Measurements from ENCODE around the gene MAST1.
"Not testable (repeated sequence)": the region's sequence is repeated elsewhere in the genome, so short reads cannot be mapped to it uniquely, and the experiment has no call there.

Gene MAST1

DNA sequence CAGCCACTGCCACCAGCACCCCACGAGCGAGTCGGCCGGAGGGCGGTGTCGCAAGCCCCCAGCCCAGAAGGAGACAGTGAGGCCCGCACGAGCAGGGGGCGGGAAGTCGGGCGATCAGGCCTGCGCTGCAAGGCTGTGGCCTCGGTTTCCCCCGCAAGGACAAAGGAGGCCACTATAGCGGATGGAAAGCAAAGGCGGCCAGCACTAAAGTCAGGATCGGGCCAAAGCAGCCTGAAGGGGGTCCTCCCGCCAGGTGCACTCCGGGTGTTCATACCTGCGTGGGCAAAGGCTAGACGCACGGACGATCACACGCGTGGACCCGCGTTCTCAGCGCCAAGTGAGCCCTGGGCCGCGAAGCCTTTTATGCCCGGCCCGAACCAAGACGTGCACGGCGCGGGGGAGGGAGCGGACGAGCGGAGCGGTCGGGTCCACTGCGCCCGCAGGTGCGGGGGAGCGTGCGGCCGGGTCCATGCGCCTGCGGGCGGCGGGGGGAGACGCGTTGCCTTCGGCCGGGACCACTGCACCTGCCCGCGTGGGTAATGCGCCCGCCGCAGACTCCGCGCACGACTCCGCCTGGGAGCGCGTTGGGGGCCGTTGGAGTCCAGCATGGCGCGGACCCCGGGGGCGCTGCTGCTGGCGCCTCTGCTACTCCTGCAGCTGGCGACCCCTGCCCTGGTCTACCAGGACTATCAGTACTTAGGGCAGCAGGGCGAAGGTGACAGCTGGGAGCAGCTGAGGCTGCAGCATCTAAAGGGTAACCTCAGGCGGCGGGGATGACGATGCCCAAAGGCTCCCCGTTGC is 36.6 kb upstream of the MAST1 start, which contains the start of the genes PRDX2 and THSD8:
PRDX2 (minus strand) TSS at position 335 of the 801 bp plus-strand sequence. CDS start 539 bp downstream, outside the sequence.
THSD8 (plus strand) TSS at position 604 of the 801 bp plus-strand sequence; CDS start at position 607, 3 bp downstream.
- Histone ChIP-seq H3K27me3 (ENCODE audit: control insufficient read depth, insufficient read depth, low read length) (no peaks in the 10 kb centered on the region), H3K9me3 (ENCODE audit: control insufficient read depth, insufficient read depth, low read length) (no peaks in the 10 kb centered on the region), H3K4me3 (ENCODE audit: low read length) (peak within 1 kb of the TSS; percentile 83), H3K4me1 (ENCODE audit: control insufficient read depth, insufficient read depth, low read length) (peaks cover 2% of the 10 kb centered on the region), H3K36me3 (ENCODE audit: control insufficient read depth, insufficient read depth, low read length) (peaks cover 6% of the 10 kb centered on the region; the same call in 1 of the 2 replicates), H3K27ac (ENCODE audit: low read length) (no peak within 1 kb of the TSS)
- no peak for DNase-seq (ENCODE audit: low read depth, low spot score)
- WGBS (ENCODE audit: insufficient coverage, insufficient read length): no CpG with 5 or more reads among the region's 78 CpGs

GRCh38 chr19:12802267-12803106 is 35.8 kb upstream of the MAST1 start:
- H3K36me3 ChIP-seq (ENCODE audit: control insufficient read depth, insufficient read depth, low read length): peaks cover 6% of the 10 kb centered on the region; the same call in 1 of the 2 replicates
- H3K27ac ChIP-seq (ENCODE audit: low read length): no peak overlapping the region
- peak overlapping the region; percentile 83; the same call in 1 of the 2 replicates for H3K4me3 ChIP-seq (ENCODE audit: low read length)
- H3K27me3 ChIP-seq (ENCODE audit: control insufficient read depth, insufficient read depth, low read length): no peaks in the 10 kb centered on the region
- peaks cover 5% of the 10 kb centered on the region for H3K4me1 ChIP-seq (ENCODE audit: control insufficient read depth, insufficient read depth, low read length)
- WGBS (ENCODE audit: insufficient coverage, insufficient read length): 100% methylated on average over 2 of the region's 22 CpGs
- no peak for DNase-seq (ENCODE audit: low read depth, low spot score)
- no peaks in the 10 kb centered on the region for H3K9me3 ChIP-seq (ENCODE audit: control insufficient read depth, insufficient read depth, low read length)

DNA sequence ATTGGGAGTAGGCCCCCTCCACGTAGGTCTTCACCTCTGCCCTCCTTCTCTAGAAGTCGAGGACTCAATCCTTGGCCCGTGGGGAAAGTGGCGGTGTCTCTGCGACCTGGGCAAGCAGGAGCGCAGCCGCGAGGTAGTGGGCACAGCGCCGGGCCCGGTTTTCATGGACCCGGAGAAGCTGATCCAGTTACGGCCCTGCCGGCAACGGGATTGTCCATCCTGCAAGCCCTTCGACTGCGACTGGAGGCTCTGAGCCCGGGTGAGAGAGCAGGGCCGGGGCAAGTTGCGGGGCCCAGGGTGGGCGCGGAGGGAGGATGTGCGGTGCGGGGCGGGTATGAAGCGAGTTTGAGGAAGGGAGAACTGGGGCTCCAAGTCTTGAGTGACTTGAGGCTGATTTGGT is 34.3 kb upstream of the MAST1 start:
- H3K36me3 ChIP-seq (ENCODE audit: control insufficient read depth, insufficient read depth, low read length): peaks cover 8% of the 10 kb centered on the region; the same call in 1 of the 2 replicates

GRCh38 chr19:12806242-12807081 is 31.9 kb upstream of the MAST1 start, which contains the start of gene RNASEH2A:
Gene RNASEH2A (plus strand): TSS chr19:12806584. CDS start chr19:12806674, 90 bp downstream.
- Histone ChIP-seq H3K4me3 (ENCODE audit: low read length) (peak within 1 kb of the TSS; percentile 59), H3K27me3 (ENCODE audit: control insufficient read depth, insufficient read depth, low read length) (no peaks in the 10 kb centered on the region), H3K36me3 (ENCODE audit: control insufficient read depth, insufficient read depth, low read length) (peaks cover 9% of the 10 kb centered on the region; the same call in 1 of the 2 replicates), H3K9me3 (ENCODE audit: control insufficient read depth, insufficient read depth, low read length) (no peaks in the 10 kb centered on the region), H3K4me1 (ENCODE audit: control insufficient read depth, insufficient read depth, low read length) (peaks cover 3% of the 10 kb centered on the region; the same call in 1 of the 2 replicates), H3K27ac (ENCODE audit: low read length) (no peak within 1 kb of the TSS)
- no CpG with 5 or more reads among the region's 66 CpGs for WGBS (ENCODE audit: insufficient coverage, insufficient read length)
- DNase-seq (ENCODE audit: low read depth, low spot score): peak; percentile 80

More for the DNA sequence above, 34.3 kb upstream of the MAST1 start:
- WGBS (ENCODE audit: insufficient coverage, insufficient read length): 100% methylated on average over 6 of the region's 26 CpGs
- DNase-seq (ENCODE audit: low read depth, low spot score): no peak
- Histone ChIP-seq H3K9me3 (ENCODE audit: control insufficient read depth, insufficient read depth, low read length) (no peaks in the 10 kb centered on the region), H3K27me3 (ENCODE audit: control insufficient read depth, insufficient read depth, low read length) (no peaks in the 10 kb centered on the region), H3K4me3 (ENCODE audit: low read length) (no peak overlapping the region), H3K4me1 (ENCODE audit: control insufficient read depth, insufficient read depth, low read length) (peaks cover 5% of the 10 kb centered on the region), H3K27ac (ENCODE audit: low read length) (no peak overlapping the region)

DNA sequence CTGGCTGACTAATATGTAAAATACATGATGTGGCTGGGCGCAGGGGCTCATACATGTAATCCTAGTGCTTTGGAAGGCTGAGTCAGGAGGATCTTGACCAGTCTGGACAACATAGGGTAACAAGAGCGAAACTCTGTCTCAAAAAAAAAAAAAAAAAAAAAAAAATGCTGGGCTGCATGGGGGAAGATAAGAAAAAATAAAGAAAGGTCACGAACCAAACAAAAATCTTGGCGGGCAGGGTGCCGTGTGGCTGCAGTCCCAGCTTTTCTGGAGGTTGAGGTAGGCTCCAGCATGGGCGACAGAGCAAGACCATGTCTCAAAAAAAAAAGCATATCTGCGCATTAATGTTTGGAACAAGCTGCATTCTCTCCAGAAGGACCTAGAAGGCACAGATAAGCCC is 23.2 kb upstream of the MAST1 start:
- H3K27ac ChIP-seq (ENCODE audit: low read length): no peak overlapping the region
- no peak for DNase-seq (ENCODE audit: low read depth, low spot score)
- no peaks in the 10 kb centered on the region for H3K9me3 ChIP-seq (ENCODE audit: control insufficient read depth, insufficient read depth, low read length)
- no peaks in the 10 kb centered on the region for H3K4me1 ChIP-seq (ENCODE audit: control insufficient read depth, insufficient read depth, low read length)
- H3K36me3 ChIP-seq (ENCODE audit: control insufficient read depth, insufficient read depth, low read length): peaks cover 10% of the 10 kb centered on the region; the same call in 1 of the 2 replicates
- WGBS (ENCODE audit: insufficient coverage, insufficient read length): no CpG with 5 or more reads among the region's 7 CpGs
- no peak overlapping the region for H3K4me3 ChIP-seq (ENCODE audit: low read length)
- H3K27me3 ChIP-seq (ENCODE audit: control insufficient read depth, insufficient read depth, low read length): no peaks in the 10 kb centered on the region

DNA sequence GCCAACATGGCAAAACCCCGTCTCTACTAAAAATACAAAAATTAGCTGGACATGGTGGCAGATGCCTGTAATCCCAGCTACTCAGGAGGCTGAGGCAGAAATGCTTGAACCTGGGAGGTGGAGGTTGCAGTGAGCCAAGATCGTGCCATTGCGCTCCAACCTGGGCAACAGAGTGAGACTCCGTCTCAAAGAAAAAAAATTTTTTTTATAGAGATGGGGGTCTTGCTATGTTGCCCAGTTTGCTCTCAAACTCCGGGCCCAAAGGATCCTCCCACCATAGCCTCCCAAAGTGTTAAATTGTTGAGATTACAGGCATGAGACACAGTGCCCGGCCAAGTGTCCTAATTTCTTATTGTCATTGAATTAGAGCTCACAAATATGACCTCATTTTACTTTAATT is 21.1 kb upstream of the MAST1 start:
- WGBS (ENCODE audit: insufficient coverage, insufficient read length): no CpG with 5 or more reads among the region's 6 CpGs
- H3K9me3 ChIP-seq (ENCODE audit: control insufficient read depth, insufficient read depth, low read length); H3K27ac ChIP-seq (ENCODE audit: low read length); H3K4me3 ChIP-seq (ENCODE audit: low read length); DNase-seq (ENCODE audit: low read depth, low spot score); H3K4me1 ChIP-seq (ENCODE audit: control insufficient read depth, insufficient read depth, low read length); H3K36me3 ChIP-seq (ENCODE audit: control insufficient read depth, insufficient read depth, low read length); H3K27me3 ChIP-seq (ENCODE audit: control insufficient read depth, insufficient read depth, low read length): not testable (repeated sequence)

GRCh38 chr19:12817810-12818209 is 20.5 kb upstream of the MAST1 start:
- not testable (repeated sequence) for DNase-seq (ENCODE audit: low read depth, low spot score); H3K36me3 ChIP-seq (ENCODE audit: control insufficient read depth, insufficient read depth, low read length); H3K27ac ChIP-seq (ENCODE audit: low read length); H3K27me3 ChIP-seq (ENCODE audit: control insufficient read depth, insufficient read depth, low read length); H3K9me3 ChIP-seq (ENCODE audit: control insufficient read depth, insufficient read depth, low read length); H3K4me3 ChIP-seq (ENCODE audit: low read length); H3K4me1 ChIP-seq (ENCODE audit: control insufficient read depth, insufficient read depth, low read length)
- no CpG with 5 or more reads among the region's 11 CpGs for WGBS (ENCODE audit: insufficient coverage, insufficient read length)

DNA sequence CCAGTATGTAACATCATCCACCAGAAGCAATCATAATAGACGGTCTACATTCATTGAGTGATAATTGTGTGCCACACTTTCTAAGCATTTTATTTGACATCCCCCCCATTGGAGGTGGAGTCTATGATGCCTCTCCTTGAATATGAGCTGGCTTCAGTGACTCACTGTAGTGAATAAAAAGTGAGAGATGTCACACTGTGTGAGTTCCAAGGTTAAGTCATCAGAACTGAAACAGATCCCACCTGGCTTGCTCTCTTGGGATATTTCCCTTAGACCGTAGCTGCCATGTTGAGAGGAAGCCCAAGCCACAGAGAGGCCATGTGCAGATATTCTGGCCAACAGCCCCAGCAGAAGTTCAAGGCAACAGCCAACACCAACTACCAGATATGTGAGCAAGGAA is 16.6 kb upstream of the MAST1 start:
- DNase-seq (ENCODE audit: low read depth, low spot score): no peak
- H3K4me1 ChIP-seq (ENCODE audit: control insufficient read depth, insufficient read depth, low read length): no peaks in the 10 kb centered on the region
- no peaks in the 10 kb centered on the region for H3K9me3 ChIP-seq (ENCODE audit: control insufficient read depth, insufficient read depth, low read length)
- no peaks in the 10 kb centered on the region for H3K36me3 ChIP-seq (ENCODE audit: control insufficient read depth, insufficient read depth, low read length)
- H3K27me3 ChIP-seq (ENCODE audit: control insufficient read depth, insufficient read depth, low read length): no peaks in the 10 kb centered on the region
- no peak overlapping the region for H3K4me3 ChIP-seq (ENCODE audit: low read length)
- WGBS (ENCODE audit: insufficient coverage, insufficient read length): no CpG with 5 or more reads among the region's 2 CpGs
- H3K27ac ChIP-seq (ENCODE audit: low read length): no peak overlapping the region

DNA sequence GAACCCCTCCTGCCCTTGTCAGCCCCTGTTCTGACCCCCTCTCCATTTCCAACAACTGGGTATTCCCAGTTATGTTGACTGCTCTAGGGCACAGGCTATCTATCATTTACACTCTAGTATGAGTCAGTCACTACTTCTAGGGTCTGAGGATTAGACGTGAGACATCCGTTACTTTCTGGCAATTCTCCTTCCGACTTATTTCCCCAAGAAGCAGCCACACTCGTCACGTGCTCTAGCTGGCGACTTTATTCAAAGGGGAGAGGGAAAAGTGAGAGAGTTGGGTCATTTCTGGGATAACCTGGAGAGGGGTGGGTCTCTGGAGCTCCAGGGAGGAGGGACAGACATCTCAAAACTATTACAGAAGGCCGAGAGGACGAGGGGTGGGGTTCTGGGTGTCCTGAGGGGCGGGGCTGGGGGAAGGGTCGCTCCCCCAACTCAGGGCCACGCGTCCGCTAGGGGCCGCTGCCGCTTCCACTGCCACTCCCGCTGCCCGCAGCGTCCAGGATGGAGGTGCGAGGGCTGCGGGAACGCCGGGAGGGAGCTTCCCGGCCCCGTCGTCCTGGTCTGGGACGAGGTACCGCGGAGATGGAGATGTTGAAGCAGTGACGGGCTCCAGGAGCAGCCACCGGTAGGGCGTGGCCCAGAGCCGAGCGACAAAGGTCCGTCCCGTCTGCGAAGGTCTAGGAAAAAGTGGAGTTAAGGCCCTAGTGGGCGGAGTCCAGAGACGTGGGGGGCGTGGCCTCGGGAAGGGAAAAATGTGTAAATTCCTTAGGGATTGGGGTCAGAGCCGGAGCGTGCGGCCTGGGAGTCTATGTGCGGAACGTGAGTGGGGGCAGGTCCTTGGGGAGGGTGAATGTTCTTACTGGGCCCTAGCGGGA is 12.8 kb upstream of the MAST1 start:
- Histone ChIP-seq H3K27ac (ENCODE audit: low read length) (no peak overlapping the region), H3K4me1 (ENCODE audit: control insufficient read depth, insufficient read depth, low read length) (peaks cover 2% of the 10 kb centered on the region; the same call in 1 of the 2 replicates), H3K27me3 (ENCODE audit: control insufficient read depth, insufficient read depth, low read length) (no peaks in the 10 kb centered on the region), H3K4me3 (ENCODE audit: low read length) (peak overlapping the region; percentile 33; the same call in 1 of the 2 replicates), H3K36me3 (ENCODE audit: control insufficient read depth, insufficient read depth, low read length) (no peaks in the 10 kb centered on the region), H3K9me3 (ENCODE audit: control insufficient read depth, insufficient read depth, low read length) (no peaks in the 10 kb centered on the region)
- no CpG with 5 or more reads among the region's 46 CpGs for WGBS (ENCODE audit: insufficient coverage, insufficient read length)
- no peak for DNase-seq (ENCODE audit: low read depth, low spot score)

Data from iPS DF 6.9 (cell line).